Panc1 (cell line): ENCODE data around the gene MAPKAP1.

Experiments
- POLR2AphosphoS5 ChIP-seq: IDR thresholded peaks from 2 replicates; pipeline ENCODE4 v1.6.1; 2012; ENCODE audit warnings: mild to moderate bottlenecking, low read depth, low read length, moderate library complexity
- REST ChIP-seq, 2 experiments: IDR thresholded peaks; 2 replicates each; pipeline ENCODE4 v1.6.1; 2011 to 2012; ENCODE audit warnings: low read depth in 2 of 2, control low read depth in 1 of 2, low read length in 1 of 2, mild to moderate bottlenecking in 1 of 2, moderate library complexity in 1 of 2; ENCODE audit not compliant: insufficient read depth in 1 of 2
- TF ChIP-seq, protein P1 (sequence below): fragments of 450-650 bp; IDR thresholded peaks from 2 replicates; pipeline ENCODE4 v1.5.1; 2017; ENCODE audit warnings: mild to moderate bottlenecking

DNA sequence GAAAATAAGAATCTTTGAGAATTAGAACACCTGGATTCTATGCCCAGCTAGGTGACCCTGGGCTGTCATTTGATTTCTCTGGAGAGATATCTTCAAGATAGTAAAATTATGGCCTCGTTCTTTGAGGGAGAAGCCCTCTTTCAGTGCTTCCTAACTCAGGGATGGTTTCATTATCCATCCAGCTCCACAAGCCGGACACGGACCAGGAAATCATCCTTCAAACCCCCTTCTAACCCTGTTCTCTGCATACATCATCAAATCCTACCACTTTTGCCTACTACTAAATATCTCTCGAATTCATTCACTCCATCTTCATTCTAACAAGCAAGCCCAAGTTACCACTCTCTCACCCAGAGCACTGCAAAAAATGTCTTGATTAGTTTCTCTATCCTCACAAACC is 57.2 kb downstream of the MAPKAP1 start:
- TF ChIP-seq, protein P1, sequence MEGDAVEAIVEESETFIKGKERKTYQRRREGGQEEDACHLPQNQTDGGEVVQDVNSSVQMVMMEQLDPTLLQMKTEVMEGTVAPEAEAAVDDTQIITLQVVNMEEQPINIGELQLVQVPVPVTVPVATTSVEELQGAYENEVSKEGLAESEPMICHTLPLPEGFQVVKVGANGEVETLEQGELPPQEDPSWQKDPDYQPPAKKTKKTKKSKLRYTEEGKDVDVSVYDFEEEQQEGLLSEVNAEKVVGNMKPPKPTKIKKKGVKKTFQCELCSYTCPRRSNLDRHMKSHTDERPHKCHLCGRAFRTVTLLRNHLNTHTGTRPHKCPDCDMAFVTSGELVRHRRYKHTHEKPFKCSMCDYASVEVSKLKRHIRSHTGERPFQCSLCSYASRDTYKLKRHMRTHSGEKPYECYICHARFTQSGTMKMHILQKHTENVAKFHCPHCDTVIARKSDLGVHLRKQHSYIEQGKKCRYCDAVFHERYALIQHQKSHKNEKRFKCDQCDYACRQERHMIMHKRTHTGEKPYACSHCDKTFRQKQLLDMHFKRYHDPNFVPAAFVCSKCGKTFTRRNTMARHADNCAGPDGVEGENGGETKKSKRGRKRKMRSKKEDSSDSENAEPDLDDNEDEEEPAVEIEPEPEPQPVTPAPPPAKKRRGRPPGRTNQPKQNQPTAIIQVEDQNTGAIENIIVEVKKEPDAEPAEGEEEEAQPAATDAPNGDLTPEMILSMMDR = no peak
- no peak for TF ChIP-seq REST (IDR thresholded peaks at IDR 0.05; ENCODE audit: insufficient read depth in 1 of 2, low read depth in 2 of 2, low read length in 1 of 2)
- TF ChIP-seq POLR2AphosphoS5 = no peak
